Kidney (tissue), 14 donors: ENCODE results near the gene USP36. TPM values are rescaled to one million over a fixed set of nuclear protein-coding genes. Genes with fewer than 3 reads are reported as not detected.

Experiments
- DNase-seq, 5 donors: peaks; one replicate each; pipeline ENCODE4 v3.0.0-alpha.2; 2013 to 2020
- FAIRE-seq: peaks from 2 replicates; lab custom pipeline; 2012; peaks lifted over from hg19 to GRCh38; lab: Jason Lieb, UNC
- H3K27ac ChIP-seq, 2 donors: one replicate each; pipeline ENCODE4 v1.7.0; 2013; ENCODE audit warnings: low read depth in 2 of 2, low read length in 2 of 2, inconsistent platforms in 1 of 2
- H3K27me3 ChIP-seq: one replicate; pipeline ENCODE4 v1.7.1; 2013; ENCODE audit warnings: low read length, inconsistent platforms; ENCODE audit not compliant: control insufficient read depth, insufficient read depth
- H3K36me3 ChIP-seq, 3 donors: one replicate each; pipeline versions ENCODE4 v1.7.0 to v1.7.1; 2013; ENCODE audit warnings: low read length in 3 of 3, control low read depth in 1 of 3, inconsistent platforms in 1 of 3; ENCODE audit not compliant: insufficient read depth in 3 of 3, control insufficient read depth in 2 of 3
- H3K4me1 ChIP-seq, 3 donors: one replicate each; pipeline versions ENCODE4 v1.7.0 to v1.7.1; 2013; ENCODE audit warnings: low read length in 3 of 3, inconsistent platforms in 1 of 3, low read depth in 1 of 3; ENCODE audit not compliant: control insufficient read depth in 2 of 3, insufficient read depth in 2 of 3
- H3K4me3 ChIP-seq, 3 donors: one replicate each; pipeline versions ENCODE4 v1.7.0 to v1.8.1; 2013; ENCODE audit warnings: low read length in 3 of 3, control low read depth in 1 of 3, inconsistent platforms in 1 of 3
- H3K9ac ChIP-seq, 3 donors: one replicate each; pipeline versions ENCODE4 v1.7.0 to v1.7.1; 2013; ENCODE audit warnings: low read length in 3 of 3, control low read depth in 1 of 3, inconsistent platforms in 1 of 3
- H3K9me3 ChIP-seq, 3 donors: one replicate each; pipeline versions ENCODE4 v1.7.0 to v1.7.1; 2013; ENCODE audit warnings: low read length in 3 of 3, control low read depth in 1 of 3, inconsistent platforms in 1 of 3; ENCODE audit not compliant: control insufficient read depth in 2 of 3, insufficient read depth in 1 of 3
- intact Hi-C: fragments of 100-400 bp; cut with DNase I; formaldehyde crosslinking; loops from one replicate; pipeline ENCODE4 v1.11.1; 2022
- polyA plus RNA-seq: library from polyadenylated mRNA; stranded (reverse); fragments of 350-450 nt; fragmentation: Illumina TruSeq; extraction: RNeasy Lipid Tissue Mini Kit (QIAGEN cat#74804); gene quantifications from one replicate; pipeline ENCODE4 v1.2.3, GENCODE V29; 2014; ENCODE audit warnings: low read depth, low replicate concordance; ENCODE audit not compliant: insufficient read depth
- total RNA-seq: library from RNA; stranded (reverse); fragmentation: NEBNext Ultra II Directional; extraction: Animal tissue kit (Norgen Biotek cat#: 25700); gene quantifications from one replicate; pipeline ENCODE4 v1.2.1, GENCODE V29; 2021
- TF ChIP-seq, protein P1 (sequence below): IDR thresholded peaks from 3 replicates; pipeline ENCODE4 v1.5.1; 2012; ENCODE audit warnings: mild to moderate bottlenecking, moderate library complexity, borderline replicate concordance; ENCODE audit not compliant: insufficient read depth; ENCODE audit errors: extremely low read depth
- donor health status: control.
- donor health status: control.
- donor health status: control.
- donor health status: control.
- donor health status: control.
- donor health status: DM: yes; HTN: yes; CAD: no.
- donor health status: Normal renal cell carcinoma (clear cell type).

USP36 gene
- total and polyA plus RNA-seq, 2 donors from 2014 or later, result 17.0 to 66.2 TPM

- no peaks in the 10 kb centered on the region for H3K9me3 ChIP-seq
- H3K36me3 ChIP-seq, result no peaks in the 10 kb centered on the region
- no peak overlapping the region for H3K9ac ChIP-seq
- no peak for FAIRE-seq
- TF ChIP-seq, protein P1, sequence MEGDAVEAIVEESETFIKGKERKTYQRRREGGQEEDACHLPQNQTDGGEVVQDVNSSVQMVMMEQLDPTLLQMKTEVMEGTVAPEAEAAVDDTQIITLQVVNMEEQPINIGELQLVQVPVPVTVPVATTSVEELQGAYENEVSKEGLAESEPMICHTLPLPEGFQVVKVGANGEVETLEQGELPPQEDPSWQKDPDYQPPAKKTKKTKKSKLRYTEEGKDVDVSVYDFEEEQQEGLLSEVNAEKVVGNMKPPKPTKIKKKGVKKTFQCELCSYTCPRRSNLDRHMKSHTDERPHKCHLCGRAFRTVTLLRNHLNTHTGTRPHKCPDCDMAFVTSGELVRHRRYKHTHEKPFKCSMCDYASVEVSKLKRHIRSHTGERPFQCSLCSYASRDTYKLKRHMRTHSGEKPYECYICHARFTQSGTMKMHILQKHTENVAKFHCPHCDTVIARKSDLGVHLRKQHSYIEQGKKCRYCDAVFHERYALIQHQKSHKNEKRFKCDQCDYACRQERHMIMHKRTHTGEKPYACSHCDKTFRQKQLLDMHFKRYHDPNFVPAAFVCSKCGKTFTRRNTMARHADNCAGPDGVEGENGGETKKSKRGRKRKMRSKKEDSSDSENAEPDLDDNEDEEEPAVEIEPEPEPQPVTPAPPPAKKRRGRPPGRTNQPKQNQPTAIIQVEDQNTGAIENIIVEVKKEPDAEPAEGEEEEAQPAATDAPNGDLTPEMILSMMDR, result no peak
- intact Hi-C loops, result no loop called here
- DNase-seq, result no peak
- H3K4me1 ChIP-seq, result peaks cover 0 to 6% (median 0%) of the 10 kb centered on the region in 3 donors
- H3K27ac ChIP-seq, result no peak overlapping the region
- H3K4me3 ChIP-seq, result no peak overlapping the region
- H3K27me3 ChIP-seq, result no peaks in the 10 kb centered on the region
Measured at GRCh38 chr17:78774956-78775571, 65.5 kb downstream of the USP36 start.

DNA sequence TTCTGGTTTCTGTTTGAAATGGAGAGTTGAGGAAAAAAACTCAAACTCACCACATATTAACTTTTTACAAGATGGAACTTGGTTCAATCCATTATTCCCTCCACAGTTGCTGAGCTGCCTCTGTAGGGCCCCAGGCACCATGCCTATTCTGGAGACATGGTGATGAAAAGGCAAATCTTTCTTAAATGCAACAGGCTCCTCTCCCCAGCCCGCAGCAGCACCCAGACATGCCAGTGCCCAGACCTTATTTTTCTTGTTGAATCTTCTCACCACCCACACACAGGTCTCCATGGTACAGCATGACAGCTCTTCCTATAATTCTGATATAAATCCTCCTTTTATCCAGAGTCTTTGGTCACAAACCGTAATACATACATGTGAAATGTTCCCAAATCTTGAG, 66.2 kb downstream of the USP36 start:
- DNase-seq (no peak), FAIRE-seq (no peak)
- Histone ChIP-seq H3K9ac (no peak overlapping the region), H3K27ac (no peak overlapping the region), H3K9me3 (no peaks in the 10 kb centered on the region), H3K4me1 (peaks cover 0 to 5% (median 0%) of the 10 kb centered on the region in 3 donors), H3K27me3 (no peaks in the 10 kb centered on the region), H3K4me3 (no peak overlapping the region), H3K36me3 (no peaks in the 10 kb centered on the region)
- TF ChIP-seq, protein P1, result no peak
- intact Hi-C loops, result no loop called here

DNA sequence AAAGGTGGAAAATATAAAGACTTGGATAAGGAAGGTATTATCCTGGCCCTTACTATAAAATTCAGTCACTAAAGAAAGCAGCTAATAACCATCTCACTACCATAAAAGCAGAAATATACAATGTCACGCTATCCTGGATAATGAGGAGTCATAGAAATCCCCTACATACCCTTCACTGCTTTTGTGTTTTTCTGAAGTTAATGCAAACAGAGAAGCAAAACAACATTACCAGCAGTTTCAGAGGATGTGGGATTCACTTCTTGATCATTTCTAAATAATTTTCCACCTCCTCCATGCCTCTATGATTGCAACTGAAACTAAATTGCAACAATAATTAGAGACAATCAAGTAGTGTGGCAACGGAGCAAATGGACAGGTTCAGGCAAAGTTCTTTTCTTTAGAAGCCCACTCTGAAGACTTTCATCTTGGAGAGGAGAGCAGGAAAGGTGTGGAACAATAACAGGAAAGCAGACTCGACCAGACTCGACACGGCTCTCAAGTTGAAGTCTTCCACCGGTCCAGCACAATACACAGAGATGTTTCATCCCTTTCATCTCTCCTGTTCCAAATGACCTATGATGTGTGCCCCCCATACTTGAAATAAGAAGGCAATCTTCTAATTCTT, 68.7 kb downstream of the USP36 start:
- no peak for FAIRE-seq
- H3K27ac ChIP-seq, result no peak overlapping the region
- no peak for DNase-seq

More for the DNA sequence above, 68.7 kb downstream of the USP36 start:
- Histone ChIP-seq H3K4me1 (peaks cover 0 to 7% (median 0%) of the 10 kb centered on the region in 3 donors), H3K36me3 (no peaks in the 10 kb centered on the region), H3K27me3 (no peaks in the 10 kb centered on the region), H3K9ac (no peak overlapping the region), H3K4me3 (no peak overlapping the region), H3K9me3 (no peaks in the 10 kb centered on the region)
- TF ChIP-seq, protein P1, result no peak
- intact Hi-C loops, result no loop called here
